ENCODE measurements around the gene DNAH12. TPM values are rescaled to one million over a fixed set of nuclear protein-coding genes. Genes with fewer than 3 reads are reported as not detected.

The DNAH12 gene
- total and polyA plus RNA-seq, 2 of the 13 experiments (the other 11 are each of a cell fraction or from before 2014, with no cell fraction given): 0.11 TPM

- TF ChIP-seq, protein P1, sequence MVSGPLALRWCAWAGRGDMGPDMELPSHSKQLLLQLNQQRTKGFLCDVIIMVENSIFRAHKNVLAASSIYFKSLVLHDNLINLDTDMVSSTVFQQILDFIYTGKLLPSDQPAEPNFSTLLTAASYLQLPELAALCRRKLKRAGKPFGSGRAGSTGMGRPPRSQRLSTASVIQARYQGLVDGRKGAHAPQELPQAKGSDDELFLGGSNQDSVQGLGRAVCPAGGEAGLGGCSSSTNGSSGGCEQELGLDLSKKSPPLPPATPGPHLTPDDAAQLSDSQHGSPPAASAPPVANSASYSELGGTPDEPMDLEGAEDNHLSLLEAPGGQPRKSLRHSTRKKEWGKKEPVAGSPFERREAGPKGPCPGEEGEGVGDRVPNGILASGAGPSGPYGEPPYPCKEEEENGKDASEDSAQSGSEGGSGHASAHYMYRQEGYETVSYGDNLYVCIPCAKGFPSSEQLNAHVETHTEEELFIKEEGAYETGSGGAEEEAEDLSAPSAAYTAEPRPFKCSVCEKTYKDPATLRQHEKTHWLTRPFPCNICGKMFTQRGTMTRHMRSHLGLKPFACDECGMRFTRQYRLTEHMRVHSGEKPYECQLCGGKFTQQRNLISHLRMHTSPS (CRISPR knock-in tag; IDR thresholded peaks at IDR 0.05; ENCODE audit: low read depth): no peak
- TF ChIP-seq SATB2 (CRISPR knock-in tag; IDR thresholded peaks at IDR 0.05) (no peak), HMG20A (CRISPR knock-in tag; IDR thresholded peaks at IDR 0.05; ENCODE audit: borderline replicate concordance) (0 out of 2 replicates have a peak, but pooled peaks have one; percentile 19), MTA1 (CRISPR knock-in tag; IDR thresholded peaks at IDR 0.05; ENCODE audit: borderline replicate concordance) (no peak), ZNF33B (CRISPR knock-in tag; IDR thresholded peaks at IDR 0.05) (no peak), ZNF264 (CRISPR knock-in tag; IDR thresholded peaks at IDR 0.05) (no peak), KDM5A (IDR thresholded peaks at IDR 0.05; ENCODE audit: borderline replicate concordance, low read length) (no peak), BCL6 (CRISPR knock-in tag; IDR thresholded peaks at IDR 0.05) (peak; percentile 92), ZBTB34 (CRISPR knock-in tag; IDR thresholded peaks at IDR 0.05) (peak; percentile 76; the same call in 1 of the 2 replicates)
- TF ChIP-seq, protein P2, sequence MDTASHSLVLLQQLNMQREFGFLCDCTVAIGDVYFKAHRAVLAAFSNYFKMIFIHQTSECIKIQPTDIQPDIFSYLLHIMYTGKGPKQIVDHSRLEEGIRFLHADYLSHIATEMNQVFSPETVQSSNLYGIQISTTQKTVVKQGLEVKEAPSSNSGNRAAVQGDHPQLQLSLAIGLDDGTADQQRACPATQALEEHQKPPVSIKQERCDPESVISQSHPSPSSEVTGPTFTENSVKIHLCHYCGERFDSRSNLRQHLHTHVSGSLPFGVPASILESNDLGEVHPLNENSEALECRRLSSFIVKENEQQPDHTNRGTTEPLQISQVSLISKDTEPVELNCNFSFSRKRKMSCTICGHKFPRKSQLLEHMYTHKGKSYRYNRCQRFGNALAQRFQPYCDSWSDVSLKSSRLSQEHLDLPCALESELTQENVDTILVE (CRISPR knock-in tag; IDR thresholded peaks at IDR 0.05): no peak
- TF ChIP-seq, protein P3, sequence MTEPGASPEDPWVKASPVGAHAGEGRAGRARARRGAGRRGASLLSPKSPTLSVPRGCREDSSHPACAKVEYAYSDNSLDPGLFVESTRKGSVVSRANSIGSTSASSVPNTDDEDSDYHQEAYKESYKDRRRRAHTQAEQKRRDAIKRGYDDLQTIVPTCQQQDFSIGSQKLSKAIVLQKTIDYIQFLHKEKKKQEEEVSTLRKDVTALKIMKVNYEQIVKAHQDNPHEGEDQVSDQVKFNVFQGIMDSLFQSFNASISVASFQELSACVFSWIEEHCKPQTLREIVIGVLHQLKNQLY (CRISPR knock-in tag; IDR thresholded peaks at IDR 0.05): no peak
These were observed 107.9 kb downstream of the DNAH12 start (continued) for GRCh38 chr3:57436195-57436761.

Measured in HepG2 (cell line).